Fibroblast of upper back skin (primary cell): ENCODE results near the gene LATS1.

Experiments used
- DNase-seq: peaks from one replicate; pipeline ENCODE4 v3.0.0-alpha.2; 2013

LATS1 gene

DNA sequence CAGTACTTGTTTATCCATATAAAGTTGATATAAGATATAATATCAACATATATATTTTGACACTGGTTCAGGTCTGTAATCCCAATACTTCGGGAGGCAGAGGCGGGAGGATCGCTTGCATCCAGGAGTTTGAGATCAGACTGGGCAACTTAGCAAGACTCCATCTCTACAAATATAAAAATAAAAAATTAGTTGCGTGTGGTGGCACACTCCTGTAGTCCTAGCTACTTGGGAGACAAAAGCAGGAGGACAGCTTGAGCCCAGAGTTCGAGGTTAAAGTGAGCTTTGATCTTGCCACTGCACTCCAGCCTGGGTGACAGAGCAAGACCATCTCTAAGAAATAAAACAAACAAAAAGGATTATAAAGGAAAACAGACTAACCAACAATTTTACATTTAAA lies 60.5 kb downstream of the LATS1 start:
- DNase-seq = no peak

DNA sequence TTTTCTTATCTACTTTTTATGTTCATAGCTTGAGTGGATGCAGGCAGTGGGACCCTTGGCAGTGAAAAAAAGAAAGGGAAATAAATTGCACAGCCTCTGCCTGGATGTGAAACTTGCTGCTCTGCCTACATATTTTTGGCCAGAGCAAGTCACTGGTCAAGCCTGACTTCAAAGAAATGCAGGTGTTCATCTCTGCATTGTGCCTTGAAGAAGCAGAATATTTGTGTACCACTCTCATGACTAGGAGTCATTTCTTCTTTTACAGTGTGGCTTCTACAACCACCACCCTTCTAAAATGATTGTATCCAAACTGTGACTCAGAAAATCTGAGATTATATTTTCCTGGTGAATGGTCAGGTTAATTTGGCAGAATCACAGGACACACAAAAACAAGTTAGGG lies 66.8 kb downstream of the LATS1 start:
- DNase-seq = no peak

DNA sequence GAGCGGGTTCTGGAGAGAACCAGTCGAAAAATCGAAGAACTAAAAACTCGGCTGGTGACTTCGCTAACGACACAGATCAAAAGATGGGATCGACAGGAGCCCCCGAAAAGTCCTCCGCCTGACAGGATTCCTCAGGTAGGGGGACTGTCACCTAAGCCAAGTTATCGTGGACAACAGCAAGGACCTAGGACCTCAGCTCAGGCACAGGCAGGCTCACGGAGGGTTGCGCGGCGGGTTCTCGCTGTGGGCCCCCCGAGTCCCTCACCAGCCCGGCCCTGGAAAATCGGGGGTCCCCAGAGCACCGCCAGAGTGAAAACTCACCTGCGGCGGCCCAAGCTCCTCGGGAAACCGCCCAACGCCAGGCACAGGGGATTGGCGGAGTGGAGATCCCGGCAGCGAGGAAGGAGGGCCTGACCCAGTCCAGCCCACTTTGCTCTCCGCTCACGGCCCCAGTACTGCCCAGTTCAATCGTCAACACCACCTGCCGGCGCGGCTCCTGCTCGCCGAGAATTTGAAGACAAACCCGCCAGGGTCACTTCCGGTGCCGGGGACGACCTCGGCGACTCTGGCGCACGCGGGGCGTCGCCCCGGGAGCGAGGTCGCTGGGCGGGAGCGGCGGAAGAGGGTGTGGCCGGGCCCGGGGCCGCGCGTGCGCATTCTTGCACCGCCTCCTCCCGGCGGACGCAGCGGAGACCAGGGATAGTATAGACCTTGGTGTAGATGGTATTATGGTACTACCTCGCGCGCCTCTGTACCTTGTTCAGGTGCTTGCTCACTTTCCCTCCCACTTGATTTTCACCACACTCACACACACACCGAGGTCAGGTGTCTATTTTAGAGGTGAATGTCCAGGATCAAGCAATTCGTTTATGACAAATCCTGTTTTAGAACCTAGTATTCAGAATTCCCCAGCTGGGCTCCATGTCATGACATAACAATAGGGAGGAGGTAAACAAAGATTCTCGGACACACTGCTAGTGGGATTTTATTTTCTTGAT lies 69.5 kb downstream of the LATS1 start, which contains the start of gene KATNA1:
Gene KATNA1, minus strand, starts transcription at position 567 of the 998 bp plus-strand sequence. CDS start 10,167 bp downstream, outside the sequence.
- DNase-seq = peak; percentile 72

DNA sequence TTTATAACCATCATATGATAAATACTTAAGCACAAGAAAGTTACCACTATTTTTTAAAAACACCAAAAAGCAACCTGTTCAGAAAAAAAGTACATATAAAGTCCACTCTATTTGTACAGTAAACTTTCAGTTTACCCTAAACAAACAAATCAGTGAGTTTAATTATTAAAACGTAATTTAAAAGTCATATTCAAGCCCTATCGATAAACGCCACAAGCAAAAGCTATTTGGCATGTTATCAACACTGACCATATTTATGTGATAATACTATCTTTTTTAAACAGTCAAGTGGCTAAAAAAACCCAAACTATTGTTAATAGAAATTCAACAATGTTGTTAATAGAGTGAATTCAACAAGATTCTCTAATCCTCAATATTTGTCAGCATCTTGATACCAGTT lies 71.3 kb downstream of the LATS1 start:
- no peak for DNase-seq

DNA sequence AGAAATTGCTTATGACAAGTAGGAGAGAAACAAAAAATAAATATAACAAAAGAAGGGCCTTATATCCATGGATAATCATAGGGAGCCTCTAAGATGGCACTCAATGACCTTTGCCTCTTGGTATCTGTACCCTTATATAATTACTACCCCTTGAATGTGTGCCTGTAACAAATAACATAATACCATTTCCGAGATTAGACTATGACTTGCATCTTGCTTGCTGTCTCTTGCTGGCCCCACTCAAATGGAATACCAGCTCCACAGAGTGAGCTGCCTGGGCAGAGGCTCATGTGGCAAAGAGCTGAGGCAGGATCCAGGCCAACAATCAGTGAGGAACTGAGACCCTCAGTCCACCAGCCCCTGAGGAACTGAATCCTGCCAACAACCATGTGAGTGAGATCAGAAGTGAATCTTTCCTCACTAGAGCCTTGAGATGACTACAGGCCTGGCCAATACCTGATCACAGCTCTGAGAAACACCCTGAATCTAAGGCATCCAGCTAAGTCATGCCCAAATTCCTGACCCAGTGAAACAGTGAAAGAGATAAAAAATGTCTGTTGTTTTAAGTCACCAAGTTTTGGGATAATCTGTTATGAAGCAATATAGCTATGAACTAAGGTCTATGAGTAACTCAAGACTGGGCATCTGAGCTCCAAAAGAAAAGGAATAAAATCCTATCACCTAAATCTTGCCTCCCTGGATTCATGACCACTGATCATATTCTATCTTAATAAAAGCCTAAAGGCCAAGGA lies 74.9 kb downstream of the LATS1 start:
- DNase-seq = no peak

DNA sequence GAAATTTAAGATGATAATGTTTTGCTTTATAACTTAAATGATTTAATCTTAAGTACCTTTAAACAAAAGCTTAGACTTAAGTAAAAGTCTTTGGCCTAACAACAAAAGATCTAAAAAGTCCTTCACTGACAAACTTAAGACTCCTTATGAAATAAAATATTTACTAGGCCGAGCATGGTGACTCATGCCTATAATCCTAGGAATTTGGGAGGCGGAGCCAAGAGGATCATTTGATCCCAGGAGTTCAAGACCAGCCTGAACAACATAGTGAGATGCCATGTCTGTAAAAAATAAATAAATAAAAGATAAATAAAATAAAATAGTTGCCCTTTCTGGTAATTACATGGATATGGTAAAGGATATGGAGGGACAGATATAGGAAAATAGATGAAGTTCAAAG lies 81.8 kb downstream of the LATS1 start:
- peak; percentile 46 for DNase-seq

DNA sequence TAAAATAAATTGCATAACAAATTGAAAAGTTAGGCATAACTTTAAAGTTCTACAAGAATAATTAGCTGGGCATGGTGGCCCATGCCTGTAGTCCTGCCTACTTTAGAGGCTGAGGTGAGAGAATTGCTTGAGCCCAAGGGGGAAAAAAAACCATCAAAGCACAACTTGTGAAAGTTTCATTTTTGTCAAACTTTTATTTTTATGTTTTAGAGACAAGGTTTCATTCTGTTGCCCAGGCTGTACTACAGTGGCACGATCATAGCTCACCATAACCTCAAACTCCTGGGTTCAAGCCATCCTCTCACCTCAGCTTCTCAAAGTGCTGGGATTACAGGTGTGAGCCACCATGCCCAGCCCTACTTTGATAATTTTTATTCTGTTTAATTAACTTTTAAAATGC lies 83.6 kb downstream of the LATS1 start:
- no peak for DNase-seq

DNA sequence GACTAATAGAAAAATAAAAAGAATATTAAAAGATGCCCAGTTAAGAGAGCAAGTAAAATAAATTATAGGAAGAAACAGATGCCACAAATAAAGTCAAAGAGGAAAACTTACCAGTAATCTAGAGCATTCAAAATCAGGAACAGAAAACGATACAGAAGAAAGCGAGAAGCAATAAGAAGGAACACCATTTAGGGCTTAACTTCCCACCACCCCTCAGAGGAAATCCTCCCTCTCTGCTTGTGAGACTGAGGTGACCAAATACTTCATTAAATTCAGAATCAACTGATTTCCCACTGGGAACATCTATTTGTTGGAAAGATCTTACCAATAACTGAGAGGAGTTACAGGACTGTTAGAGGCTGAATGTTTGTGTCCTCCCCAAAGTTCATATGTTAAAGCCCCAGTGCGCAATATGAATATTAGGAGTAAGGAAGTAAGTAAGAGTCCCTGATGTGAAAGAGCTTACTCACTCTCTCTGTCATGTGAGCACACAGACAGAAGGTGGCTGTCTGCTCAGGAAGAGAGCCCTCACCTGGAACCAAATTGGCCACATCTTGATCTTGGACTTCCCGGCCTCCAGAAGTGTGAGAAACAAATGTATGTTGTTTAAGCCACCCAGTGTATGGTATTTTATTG lies 88.9 kb downstream of the LATS1 start:
- DNase-seq = no peak

DNA sequence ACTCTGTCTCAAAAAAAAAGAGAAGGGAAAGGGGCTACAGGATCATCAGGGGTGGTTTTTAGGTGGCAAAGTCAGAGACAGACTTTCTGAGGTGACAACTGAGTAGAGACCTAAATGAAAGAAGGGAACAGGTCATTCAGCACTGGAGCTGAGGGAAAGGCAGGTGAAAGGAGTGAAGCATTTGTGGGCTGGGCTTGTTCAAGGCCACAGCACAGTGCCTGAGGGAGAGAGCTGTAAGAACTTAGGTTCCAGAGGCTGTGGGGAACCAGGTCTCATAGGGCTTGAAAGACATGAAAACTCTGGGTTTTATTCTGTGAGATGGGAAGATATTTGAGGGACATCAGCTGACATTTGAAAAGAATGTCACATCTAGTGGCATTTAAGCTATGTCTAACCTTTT lies 90.2 kb downstream of the LATS1 start:
- no peak for DNase-seq

DNA sequence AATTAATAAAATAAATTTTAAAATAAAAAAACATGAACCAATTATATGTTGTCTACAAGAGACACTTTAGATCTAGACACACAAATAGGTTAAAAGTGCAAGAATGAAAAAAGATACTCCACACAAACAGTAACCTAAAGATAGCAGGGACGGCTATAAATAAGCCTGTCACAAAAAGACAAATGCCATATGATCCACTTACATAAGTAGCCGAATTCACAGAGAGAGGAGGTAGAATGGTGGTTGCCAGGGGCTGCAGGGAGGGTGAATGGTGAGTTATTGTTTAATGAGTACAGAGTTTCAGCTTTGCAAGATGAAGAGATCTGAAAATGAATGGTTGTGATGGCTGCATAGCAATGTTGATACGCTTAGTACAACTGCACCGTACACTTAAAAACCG lies 102.1 kb downstream of the LATS1 start:
- no peak for DNase-seq

DNA sequence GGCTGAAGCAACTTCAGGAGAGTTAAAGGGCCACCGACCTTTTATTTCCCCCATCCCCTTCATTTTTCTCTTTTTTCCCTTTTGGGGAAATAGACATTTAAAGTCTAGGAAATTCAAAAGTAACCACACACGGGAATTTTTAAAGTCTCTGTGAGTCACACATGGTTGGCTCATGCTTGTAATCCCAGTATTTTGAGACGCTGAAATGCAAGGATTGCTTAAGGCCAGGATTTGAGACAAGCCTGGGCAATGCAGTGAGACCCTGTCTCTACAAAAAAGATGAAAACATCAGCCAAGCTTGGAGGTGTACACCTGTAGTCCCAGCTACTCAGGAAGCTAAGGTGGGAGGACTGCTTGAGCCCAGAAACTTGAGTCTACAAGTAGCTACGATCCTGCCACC lies 103.6 kb downstream of the LATS1 start:
- peak; percentile 32 for DNase-seq

DNA sequence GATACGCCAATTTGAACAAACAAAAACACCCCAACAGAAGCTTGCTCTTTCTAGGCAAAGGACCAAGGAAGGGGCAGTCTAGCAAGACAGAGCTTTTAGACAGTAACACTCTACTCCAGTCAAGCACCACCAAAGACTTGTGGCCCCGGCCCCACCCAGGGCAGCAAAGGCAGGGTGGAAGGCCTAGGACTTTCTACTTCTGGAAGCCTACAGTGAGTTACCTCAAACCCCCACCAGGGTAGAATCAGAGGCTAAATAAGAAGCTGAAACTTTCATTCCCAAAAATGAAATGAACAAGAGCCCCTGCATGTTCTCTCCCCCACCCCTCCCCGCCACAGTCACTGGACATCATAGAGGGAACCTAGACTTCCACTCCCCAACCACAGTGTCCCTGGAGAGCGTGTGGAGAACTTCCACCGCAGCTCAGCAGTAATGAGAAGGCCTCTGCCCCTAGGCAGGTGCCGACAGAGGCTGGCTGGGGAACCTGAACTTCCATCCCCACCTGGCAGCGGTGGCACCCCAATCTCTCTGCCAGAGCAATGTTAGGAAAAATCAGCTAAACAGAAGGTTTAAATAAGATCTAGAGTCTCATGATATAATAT lies 109.4 kb downstream of the LATS1 start:
- no peak for DNase-seq
